A172 (cell line): ENCODE measurements around the gene PLA2G12B. TPM values are rescaled to one million over a fixed set of nuclear protein-coding genes. Genes with fewer than 3 reads are reported as not detected.
"Not testable (repeated sequence)": the region's sequence is repeated elsewhere in the genome, so short reads cannot be mapped to it uniquely, and the experiment has no call there.

Experiments used
- DNase-seq: peaks from one replicate; pipeline ENCODE4 v3.0.0-alpha.2; 2015; ENCODE audit warnings: low spot score
- total RNA-seq: library from RNA; depleted of rRNA; stranded (reverse); fragments of >200 nt; shearing (Covaris generic); gene quantifications from 2 replicates; pipeline ENCODE4 v1.2.3, GENCODE V29; 2014

Gene PLA2G12B
- total RNA-seq, 1 experiment from 2014 or later, result not detected

DNA sequence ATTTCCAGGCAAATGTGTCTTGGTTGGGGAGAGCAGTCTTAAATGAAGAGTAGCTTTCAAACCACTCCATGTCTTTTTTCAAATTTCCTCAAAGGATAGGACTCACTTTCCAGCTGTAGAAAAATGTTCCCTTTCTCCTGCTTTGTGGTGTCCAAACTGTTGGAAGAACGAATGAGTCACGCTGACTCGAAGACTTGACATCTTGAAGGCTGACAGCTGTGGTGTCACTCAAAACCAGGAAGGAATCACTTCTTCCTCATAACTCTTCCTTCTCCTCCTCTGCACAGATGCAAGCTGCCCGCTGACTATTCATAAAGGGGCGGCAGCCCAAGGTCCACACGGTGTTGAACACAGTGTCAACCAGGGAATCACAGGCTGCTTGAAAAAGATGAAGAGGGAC lies 19.2 kb downstream of the PLA2G12B start:
- no peak for DNase-seq

DNA sequence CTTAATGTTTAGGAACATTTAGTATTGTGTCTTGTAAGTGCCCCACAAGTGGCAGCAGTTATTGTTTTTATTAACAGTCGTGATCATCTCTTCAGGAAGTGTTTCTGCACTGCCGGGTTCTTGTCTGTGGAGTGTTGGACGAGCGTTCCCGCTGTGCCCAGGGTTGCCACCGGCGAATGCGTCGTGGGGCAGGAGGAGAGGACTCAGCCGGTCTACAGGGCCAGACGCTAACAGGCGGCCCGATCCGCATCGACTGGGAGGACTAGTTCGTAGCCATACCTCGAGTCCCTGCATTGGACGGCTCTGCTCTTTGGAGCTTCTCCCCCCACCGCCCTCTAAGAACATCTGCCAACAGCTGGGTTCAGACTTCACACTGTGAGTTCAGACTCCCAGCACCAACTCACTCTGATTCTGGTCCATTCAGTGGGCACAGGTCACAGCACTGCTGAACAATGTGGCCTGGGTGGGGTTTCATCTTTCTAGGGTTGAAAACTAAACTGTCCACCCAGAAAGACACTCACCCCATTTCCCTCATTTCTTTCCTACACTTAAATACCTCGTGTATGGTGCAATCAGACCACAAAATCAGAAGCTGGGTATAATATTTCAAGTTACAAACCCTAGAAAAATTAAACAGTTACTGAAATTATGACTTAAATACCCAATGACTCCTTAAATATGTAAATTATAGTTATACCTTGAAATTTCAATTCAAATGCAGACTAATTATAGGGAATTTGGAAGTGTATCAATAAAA lies 22.2 kb downstream of the PLA2G12B start:
- DNase-seq, result no peak

DNA sequence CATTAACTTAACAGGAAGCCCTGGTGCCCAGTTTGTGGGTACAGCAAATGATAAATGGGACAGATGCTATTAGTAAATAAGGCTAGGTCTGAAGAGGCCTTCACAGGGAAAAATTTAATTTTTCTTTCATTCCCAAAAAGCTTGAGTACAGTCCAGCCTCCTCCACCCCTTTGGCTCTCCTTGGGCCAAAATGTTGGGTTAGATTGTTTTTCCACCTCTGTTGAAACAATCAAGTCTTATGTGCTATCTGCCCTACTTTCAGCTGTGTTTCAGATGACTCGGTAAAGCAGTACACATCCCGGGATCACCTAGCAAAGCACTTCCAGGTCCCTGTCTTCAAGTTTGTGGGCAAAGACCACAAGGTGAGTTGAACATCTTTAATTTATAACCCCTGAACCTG lies 24.3 kb downstream of the PLA2G12B start:
- DNase-seq, result no peak

DNA sequence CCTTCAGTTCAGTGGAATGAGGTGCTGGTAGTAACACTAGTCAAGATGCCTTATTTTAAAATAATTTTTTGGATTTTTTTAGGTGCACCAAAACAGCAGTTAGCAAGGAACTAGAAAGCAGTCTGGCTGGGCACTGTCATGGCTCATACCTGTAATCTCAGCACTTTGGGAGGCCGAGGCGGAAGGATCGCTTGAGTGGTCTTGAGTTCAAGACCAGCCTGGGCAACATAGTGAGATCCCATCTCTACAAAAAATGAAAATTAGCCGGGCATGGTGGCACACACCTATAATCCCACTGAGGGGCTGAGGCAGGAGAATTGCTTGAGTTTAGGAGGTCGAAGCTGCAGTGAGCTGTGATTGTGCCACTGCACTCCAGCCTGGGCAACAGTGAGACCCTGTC lies 25.8 kb downstream of the PLA2G12B start:
- no peak for DNase-seq

DNA sequence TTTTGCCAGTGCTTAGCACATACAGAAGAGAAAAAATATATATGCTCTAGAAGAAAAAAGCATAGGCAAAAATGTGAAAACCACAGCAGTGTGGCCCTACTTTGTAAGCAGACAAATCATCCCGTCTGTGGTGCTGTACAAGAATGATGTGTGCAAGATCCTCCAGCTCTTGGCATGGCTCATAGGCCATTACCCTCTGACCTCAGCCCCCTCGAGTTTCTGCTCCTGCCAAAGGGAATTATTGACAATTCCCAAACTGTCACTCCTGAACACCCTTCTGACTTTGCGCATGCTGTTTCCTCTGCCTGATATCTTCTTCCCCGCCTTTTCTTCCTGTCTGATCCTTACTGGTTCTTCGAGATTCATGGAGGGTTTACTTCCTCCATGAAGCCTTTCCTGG lies 27.1 kb downstream of the PLA2G12B start:
- no peak for DNase-seq

DNA sequence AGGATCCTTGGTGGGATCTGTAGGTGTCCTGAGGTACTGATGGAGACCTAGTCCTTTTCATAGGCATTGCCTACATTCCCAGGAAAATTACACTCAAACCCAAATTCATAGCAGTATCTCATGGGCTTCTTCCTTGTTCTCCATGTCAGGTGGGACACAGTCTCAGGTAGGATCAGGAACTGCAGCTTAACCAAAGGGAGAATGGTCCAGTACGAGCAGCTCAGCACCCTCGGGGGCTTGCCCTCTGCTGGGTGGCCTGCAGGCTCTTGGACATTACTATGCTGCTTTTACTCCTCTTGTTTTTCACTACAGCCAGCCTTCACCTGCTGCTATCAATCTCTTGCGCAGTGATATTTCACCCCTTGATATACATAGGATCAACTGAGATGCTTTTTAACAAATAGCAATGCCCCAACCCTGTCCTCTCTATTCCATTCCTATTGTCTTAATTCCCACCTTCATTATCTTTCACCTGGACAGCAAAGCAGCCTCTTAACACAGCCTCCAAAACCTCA lies 28.6 kb downstream of the PLA2G12B start:
- no peak for DNase-seq

DNA sequence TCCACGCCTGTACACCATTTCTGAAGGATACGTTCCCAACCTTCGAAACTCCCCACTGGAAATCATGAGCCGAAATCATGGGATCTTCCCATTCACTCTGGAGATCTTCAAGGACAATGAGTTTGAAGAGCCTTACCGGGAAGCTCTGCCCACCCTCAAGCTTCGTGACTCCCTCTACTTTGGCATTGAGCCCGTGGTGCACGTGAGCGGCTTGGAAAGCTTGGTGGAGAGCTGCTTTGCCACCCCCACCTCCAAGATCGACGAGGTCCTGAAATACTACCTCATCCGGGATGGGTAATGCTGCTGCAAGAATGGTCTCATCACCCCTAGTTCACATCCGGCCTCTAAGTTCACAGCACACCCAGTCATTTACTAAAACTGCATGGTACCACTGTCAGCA lies 30.3 kb downstream of the PLA2G12B start:
- no peak for DNase-seq

DNA sequence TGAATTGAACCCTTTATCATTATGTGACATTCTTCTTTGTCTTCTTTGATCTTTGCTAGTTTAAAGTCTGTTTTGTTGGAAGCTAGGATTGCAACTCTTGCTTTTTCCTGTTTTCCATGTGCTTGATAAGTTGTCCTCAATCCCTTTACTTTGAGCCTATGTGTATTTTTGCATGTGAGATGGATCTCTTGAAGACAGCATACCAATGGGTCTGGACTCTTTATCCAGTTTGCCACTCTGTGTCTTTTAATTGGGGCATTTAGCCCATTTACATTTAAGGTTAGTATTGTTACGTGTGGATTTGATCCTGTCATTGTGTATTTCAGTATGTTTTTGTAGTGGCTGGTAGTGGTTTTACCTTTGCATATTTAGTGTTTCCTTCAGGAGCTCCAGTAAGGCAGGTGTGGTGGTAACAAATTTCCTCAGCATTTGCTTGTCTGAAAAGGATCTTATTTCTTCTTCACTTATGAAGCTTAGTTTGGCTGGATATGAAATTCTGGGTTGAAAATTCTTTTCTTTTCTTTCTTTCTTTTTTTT lies 33.4 kb downstream of the PLA2G12B start:
- DNase-seq, result not testable (repeated sequence)

DNA sequence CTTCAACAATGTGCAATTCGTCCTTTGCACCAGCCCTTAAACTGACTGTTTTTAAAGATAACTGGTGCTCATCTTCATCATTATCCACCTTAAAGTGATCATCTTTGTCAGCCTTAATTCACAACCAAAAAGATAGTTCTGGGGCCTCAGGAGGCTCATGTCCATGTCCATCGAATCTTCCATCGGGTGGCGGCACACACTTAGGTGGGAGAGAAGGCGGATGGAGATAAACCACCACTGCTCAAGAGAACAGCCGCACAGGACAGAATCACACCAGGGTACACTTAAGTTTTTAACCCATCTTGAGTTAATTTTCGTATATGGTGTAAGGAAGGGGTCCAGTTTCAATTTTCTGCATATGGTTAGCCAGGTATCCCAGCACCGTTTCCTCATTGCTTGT lies 36.3 kb downstream of the PLA2G12B start:
- no peak for DNase-seq

DNA sequence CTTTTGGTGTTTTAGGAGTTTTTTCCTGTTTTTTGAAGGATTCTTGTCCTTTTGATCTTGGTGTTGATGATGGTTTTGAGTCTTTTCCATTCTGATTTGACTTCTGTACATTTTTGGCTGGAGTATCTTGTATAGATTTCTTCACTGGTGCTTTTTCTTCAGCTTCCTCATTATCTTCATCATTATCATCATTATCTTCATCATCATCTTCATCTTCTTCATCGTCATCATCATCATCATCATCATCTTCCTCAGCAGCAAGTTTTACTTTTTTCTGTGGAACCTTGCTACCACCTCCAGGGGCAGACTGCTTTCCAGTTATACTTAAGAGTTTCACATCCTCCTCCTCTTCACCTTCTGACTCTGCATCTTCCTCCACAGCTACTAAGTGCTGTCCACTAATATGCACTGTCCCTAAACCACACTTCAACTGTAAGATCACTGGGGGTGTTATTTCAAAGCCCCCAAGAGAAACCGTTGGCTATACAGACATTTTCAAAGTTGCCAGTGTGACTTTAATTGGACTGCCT lies 36.7 kb downstream of the PLA2G12B start:
- not testable (repeated sequence) for DNase-seq

DNA sequence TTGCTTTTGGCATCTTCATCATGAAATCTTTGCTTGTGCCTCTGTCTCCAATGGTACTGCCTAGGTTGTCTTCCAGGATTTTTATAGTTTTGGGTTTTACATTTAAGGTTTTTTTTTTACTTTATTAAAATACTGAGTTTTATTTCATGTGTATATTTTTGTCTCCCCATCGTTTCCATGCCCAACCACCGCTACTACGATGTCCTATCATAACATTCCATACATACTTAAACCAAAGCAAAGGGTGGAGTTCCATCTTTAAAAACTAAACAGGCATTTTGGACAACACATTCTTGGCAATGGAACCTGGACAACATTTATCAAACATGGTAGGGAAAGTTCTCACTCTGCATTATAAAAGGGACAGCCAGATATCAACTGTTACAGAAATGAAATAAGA lies 37.4 kb downstream of the PLA2G12B start:
- DNase-seq, result not testable (repeated sequence)

DNA sequence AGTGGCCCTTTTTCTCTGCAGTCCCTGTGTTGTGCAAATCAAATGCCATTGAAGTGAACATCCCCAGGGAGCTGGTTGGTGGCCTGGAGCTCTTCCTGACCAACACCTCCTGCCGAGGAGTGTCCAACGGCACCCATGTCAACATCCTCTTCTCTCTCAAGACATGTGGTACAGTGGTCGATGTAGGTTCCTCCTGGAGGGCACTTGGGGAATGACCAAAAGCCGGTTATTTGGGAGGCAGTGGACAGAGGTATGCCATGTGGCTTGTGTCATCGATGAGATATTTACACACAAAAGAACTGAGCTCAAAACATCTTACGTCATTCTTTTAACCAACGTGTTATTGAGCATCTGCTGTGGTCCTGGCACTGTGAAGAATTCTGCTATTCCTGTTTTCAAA lies 41.3 kb downstream of the PLA2G12B start:
- no peak for DNase-seq

DNA sequence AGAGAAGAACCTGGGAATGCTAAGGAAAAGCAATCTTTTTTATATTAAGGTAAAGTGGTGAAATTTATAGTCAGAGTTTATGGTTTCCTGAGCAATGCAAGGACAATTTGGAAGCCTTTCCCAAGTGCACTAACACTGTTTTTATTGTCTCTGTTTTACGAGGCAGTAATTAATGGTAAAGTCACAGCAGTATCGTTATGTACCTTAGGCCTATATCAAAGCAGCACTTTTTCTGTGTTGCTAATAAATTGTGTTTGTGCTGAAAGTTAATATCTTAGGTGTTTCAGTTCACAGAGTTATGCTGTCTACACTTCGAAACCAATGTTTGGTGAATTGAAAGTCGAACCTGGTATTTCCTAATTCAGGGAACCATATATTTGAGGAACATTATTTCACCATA lies 41.9 kb downstream of the PLA2G12B start:
- no peak for DNase-seq

DNA sequence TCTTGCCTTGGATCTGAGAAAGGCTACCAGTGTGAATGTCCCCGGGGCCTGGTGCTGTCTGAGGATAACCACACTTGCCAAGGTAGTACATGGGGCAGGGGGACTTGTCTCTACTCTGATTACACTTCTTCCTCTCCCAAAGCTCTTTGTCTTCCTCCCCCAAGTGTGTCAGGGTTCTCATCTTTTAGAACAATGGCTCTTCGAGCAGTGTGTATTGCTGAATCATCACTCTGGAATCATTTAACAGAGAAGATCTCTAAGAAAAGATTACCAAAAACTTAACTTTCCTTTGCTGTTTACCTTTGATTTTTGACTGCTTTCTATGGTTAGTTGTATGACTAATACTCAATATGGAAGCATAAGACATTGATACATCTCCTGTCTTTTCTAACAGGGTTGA lies 42.8 kb downstream of the PLA2G12B start:
- DNase-seq, result no peak

DNA sequence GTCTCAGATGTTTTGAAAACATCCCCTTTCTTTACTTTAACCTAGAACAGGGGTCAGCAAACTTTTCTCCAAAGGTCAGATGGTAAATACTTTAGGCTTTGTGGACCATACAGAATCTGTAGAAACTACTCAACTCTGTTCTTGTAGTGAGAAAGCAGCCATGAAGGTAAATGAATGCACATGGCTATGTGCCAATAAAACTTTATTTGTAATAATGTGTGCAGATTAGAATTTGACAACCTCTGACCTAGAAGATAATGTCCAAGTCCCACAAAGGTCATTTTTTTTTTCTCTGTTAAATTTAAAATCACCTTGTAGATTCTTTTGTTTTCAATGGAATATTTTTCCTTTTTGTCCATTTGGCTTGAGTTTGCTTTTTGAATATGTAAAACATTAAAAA lies 43.9 kb downstream of the PLA2G12B start:
- no peak for DNase-seq

DNA sequence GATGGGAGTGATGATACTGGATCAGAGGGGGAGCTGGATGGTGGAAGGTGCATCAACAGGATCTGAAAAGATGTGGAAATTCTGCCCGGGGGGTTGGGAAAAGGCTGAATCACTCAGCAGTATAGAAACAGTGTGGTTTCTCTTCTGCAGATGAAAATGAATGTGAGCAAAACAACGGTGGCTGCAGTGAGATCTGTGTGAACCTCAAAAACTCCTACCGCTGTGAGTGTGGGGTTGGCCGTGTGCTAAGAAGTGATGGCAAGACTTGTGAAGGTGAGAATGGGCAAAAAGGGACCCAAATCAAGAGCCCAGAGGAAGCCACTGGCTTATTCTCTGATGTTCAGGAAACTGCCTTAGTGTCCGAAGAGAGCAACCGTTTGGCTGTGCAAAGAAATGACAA lies 48.2 kb downstream of the PLA2G12B start:
- DNase-seq, result no peak

DNA sequence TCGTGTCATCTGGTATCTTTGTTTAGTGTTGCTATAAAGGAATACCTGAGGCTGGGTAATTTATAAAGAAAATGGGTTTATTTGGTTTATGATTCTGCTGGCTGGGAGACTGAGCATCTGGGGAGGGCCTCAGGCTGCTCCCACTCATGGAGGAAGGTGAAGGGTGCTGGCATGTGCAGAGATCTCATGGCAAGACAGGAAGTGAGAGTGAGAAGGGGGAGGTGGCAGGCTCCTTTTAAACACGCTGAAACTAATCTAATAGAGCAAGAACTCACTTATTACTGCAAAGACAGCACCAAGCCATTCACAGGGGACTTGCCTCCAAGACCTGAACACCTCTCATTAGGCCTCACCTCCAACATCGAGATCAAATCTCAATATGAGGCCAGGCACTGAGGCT lies 49.8 kb downstream of the PLA2G12B start:
- DNase-seq, result no peak

DNA sequence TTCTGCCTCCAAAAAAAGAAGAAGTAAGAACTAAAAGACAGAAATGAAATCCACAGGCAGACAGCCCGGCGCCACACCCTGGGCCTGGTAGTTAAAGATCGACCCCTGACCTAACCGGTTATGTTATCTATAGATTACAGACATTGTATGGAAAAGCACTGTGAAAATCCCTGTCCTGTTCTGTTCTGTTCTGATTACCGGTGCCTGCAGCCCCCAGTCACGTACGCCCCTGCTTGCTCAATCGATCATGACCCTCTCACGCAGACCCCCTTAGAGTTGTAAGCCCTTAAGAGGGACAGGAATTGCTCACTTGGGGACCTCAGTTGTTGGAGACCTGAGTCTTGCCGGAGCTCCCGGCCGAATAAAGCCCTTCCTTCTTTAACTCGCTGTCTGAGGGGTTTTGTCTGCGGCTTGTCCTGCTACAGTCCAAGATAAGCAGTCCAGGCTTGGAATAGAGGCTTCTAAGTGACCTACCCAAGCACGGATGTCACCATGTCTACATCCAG lies 50.6 kb downstream of the PLA2G12B start:
- not testable (repeated sequence) for DNase-seq

DNA sequence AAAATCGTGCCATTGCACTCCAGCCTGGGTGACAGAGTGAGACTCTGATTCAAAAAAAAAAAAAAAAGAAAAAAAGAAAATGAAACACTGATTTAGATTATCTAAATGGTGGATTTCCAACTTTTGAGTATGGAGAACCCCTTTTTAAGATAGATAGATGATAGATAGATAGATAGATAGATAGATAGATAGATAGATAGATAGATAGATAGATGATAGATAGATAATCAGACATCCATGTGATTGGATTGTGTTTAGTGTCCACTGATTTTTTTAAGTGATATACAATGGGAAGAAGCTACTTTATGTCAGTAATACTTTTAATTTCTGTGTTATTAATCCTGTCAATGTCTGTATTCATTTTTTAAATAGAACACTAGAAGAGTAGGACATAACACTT lies 55.1 kb downstream of the PLA2G12B start:
- no peak for DNase-seq

DNA sequence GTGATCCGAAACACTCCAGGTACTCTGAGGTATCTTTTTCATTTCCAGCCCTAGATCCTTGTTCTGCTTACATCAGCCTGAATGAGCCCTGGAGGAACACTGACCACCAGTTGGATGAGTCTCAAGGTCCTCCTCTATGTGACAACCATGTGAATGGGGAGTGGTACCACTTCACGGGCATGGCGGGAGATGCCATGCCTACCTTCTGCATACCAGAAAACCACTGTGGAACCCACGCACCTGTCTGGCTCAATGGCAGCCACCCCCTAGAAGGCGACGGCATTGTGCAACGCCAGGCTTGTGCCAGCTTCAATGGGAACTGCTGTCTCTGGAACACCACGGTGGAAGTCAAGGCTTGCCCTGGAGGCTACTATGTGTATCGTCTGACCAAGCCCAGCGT lies 56.0 kb downstream of the PLA2G12B start:
- no peak for DNase-seq

DNA sequence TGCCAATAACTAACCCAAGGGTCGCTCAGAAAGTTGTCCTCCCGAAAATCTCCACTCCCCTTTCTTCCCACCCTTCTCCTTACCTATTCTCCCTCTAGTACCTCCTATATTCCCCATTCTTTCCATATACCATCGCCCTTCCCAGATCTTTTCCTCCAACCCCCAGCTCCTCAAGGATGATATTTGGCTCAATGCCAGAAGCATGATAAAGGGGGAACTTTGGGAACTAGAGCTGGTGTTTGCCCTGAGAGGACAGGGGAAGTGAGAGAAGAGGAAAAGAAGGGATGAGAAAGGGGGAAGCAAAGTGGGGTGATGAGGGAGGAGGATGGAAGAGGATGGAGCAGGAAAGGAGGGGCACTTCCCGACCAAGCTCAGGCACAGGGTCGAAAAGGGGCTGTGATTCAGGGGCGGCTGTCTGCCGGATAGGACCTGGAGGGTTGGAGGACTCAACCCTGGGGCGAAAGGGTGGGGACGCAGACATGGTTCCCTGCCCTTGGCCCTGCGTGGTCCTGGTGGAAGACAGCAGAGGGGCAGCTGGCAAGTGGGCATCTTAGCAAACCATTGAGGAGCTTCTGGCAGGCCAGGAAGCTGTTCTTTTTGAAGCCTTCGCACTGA lies 59.3 kb downstream of the PLA2G12B start:
- DNase-seq, result no peak

DNA sequence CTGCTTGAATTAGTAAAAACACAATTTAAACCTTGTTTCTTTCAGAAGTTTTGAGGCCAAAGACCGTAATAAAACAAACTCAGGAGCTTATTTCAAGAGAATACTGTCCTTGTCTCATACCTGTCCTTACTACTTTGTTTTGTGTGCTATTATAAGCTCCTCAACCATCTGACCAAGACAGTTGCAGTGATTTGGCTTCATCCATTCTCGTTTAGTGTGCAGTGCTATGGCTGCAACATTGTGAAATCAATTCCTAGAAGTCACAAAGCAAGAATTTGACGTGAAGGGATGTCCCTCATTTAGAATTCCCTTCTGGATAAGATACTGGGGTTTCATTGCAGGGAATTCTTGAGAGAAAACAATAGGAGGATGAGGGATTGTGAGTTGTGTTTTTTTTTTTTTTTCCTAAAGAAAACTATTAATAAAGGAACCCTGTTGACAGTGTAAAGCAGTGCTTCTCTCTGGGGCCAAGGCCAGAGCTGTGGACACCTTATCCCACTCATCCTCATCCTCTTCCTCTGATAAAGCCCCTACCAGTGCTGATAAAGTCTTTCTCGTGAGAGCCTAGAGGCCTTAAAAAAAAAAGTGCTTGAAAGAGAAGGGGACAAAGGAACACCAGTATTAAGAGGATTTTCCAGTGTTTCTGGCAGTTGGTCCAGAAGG lies 61.3 kb downstream of the PLA2G12B start, which contains the start of gene OIT3:
OIT3 (plus strand) TSS at position 604 of the 663 bp plus-strand sequence. CDS start 60 bp downstream, outside the sequence.
- no peak for DNase-seq
